ENCODE measurements around the gene MBLAC1. TPM values are rescaled to one million over a fixed set of nuclear protein-coding genes. Genes with fewer than 3 reads are reported as not detected.

MBLAC1 gene
- total and polyA plus RNA-seq, 9 of the 15 experiments (the other 6 are each of a cell fraction or from before 2014, with no cell fraction given) = 0.03 to 3.1 (median 0.52) TPM

DNA sequence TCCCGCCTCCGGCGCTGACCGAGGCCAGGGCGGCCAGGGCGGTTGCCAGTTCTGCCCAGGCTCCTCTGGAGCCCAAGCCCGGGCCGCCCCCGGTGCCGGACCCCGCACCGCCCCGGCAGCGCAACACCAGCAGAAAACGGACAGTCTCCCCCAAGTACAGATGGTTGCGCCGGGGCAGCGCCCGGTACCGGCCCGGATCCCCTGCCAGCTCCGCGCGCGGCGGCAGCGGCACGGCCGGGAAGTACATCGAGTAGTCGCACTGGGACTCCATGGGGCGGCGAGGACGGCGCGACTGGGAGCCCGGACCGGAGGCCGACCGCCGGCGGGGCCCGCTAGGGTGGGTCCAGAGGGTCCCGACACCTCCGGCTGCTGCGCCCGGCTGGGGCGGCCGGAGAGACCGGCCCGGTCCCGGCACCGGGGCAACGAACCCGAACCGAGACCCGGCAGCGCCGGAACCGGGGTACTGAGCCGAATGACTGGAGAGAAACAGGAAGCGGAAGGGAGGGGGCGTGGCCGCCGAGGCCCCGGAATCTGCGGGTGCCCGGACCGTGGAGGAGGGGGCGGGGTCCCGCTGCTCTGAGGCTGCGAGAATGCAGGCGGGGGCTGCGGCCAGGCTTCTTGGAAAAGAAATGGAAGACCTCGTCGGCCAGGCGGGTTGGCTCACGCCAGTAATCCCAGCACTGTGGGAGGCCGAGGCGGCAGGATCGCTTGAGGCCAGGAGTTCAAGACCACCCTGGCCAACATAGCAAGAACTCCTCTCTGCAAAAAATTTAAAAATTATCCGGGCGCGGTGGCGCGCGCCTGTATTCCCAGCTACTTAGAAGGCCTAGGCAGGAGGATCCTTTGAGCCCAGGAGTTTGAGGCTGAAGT is 31.7 kb downstream of the MBLAC1 start, which contains the start of gene TRAPPC14 (continued):
- TF ChIP-seq, protein P1, sequence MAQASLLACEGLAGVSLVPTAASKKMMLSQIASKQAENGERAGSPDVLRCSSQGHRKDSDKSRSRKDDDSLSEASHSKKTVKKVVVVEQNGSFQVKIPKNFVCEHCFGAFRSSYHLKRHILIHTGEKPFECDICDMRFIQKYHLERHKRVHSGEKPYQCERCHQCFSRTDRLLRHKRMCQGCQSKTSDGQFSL (CRISPR knock-in tag; IDR thresholded peaks at IDR 0.05) = no peak
- TF ChIP-seq, protein P1 (tag; IDR thresholded peaks at IDR 0.05) = no peak
- TF ChIP-seq BRD9 (IDR thresholded peaks at IDR 0.05; ENCODE audit: low read depth, partially characterized antibody) = peak; percentile 20
- no peak for TF ChIP-seq KHSRP (IDR thresholded peaks at IDR 0.05)
- TF ChIP-seq TEAD2 (tag; IDR thresholded peaks at IDR 0.05) = no peak
- peak; percentile 66; the same call in 1 of the 2 replicates for TF ChIP-seq HDAC2 (IDR thresholded peaks at IDR 0.05)
- TF ChIP-seq DPF2 (IDR thresholded peaks at IDR 0.05) = peak; percentile 74; the same call in 1 of the 2 replicates
- peak; percentile 93 for TF ChIP-seq ZNF316 (IDR thresholded peaks at IDR 0.05)
- TF ChIP-seq HDAC1 (IDR thresholded peaks at IDR 0.05) = peak in 1 of 2 experiments; percentile 73; a peak in 2 of 4 replicates
- TF ChIP-seq SLC30A9 (CRISPR knock-in tag; IDR thresholded peaks at IDR 0.05) = no peak
- peak; percentile 69 for TF ChIP-seq L3MBTL2 (IDR thresholded peaks at IDR 0.05)
- TF ChIP-seq ZNF778 (CRISPR knock-in tag; IDR thresholded peaks at IDR 0.05) = no peak
- TF ChIP-seq, protein P2, sequence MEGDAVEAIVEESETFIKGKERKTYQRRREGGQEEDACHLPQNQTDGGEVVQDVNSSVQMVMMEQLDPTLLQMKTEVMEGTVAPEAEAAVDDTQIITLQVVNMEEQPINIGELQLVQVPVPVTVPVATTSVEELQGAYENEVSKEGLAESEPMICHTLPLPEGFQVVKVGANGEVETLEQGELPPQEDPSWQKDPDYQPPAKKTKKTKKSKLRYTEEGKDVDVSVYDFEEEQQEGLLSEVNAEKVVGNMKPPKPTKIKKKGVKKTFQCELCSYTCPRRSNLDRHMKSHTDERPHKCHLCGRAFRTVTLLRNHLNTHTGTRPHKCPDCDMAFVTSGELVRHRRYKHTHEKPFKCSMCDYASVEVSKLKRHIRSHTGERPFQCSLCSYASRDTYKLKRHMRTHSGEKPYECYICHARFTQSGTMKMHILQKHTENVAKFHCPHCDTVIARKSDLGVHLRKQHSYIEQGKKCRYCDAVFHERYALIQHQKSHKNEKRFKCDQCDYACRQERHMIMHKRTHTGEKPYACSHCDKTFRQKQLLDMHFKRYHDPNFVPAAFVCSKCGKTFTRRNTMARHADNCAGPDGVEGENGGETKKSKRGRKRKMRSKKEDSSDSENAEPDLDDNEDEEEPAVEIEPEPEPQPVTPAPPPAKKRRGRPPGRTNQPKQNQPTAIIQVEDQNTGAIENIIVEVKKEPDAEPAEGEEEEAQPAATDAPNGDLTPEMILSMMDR (IDR thresholded peaks at IDR 0.05 in 2 of 3, conservative IDR thresholded peaks at IDR 0.05 in 1 of 3; ENCODE audit: insufficient read depth in 2 of 3, low read depth in 1 of 3, low read length in 3 of 3) = no peak
- peak; percentile 56 for TF ChIP-seq HNRNPK (IDR thresholded peaks at IDR 0.05; ENCODE audit: low read depth, low read length, poor library complexity, severe bottlenecking)
- peak; percentile 78 for TF ChIP-seq TEAD4 (IDR thresholded peaks at IDR 0.05; ENCODE audit: low read length)
- no peak; the same call in 1 of the 2 replicates for TF ChIP-seq TEAD4 (CRISPR knock-in tag; IDR thresholded peaks at IDR 0.05; ENCODE audit: borderline replicate concordance)
- TF ChIP-seq BDP1 (IDR thresholded peaks at IDR 0.05; ENCODE audit: insufficient read depth, insufficient read length) = peak; percentile 23
- TF ChIP-seq, protein P3, sequence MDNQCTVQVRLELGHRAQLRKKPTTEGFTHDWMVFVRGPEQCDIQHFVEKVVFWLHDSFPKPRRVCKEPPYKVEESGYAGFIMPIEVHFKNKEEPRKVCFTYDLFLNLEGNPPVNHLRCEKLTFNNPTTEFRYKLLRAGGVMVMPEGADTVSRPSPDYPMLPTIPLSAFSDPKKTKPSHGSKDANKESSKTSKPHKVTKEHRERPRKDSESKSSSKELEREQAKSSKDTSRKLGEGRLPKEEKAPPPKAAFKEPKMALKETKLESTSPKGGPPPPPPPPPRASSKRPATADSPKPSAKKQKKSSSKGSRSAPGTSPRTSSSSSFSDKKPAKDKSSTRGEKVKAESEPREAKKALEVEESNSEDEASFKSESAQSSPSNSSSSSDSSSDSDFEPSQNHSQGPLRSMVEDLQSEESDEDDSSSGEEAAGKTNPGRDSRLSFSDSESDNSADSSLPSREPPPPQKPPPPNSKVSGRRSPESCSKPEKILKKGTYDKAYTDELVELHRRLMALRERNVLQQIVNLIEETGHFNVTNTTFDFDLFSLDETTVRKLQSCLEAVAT (IDR thresholded peaks at IDR 0.05) = no peak
- no peak for TF ChIP-seq HDAC6 (IDR thresholded peaks at IDR 0.05; ENCODE audit: low read depth, low read length)
- TF ChIP-seq ZNF830 (CRISPR knock-in tag; IDR thresholded peaks at IDR 0.05) = peak; percentile 66; the same call in 1 of the 2 replicates
- no peak for TF ChIP-seq KLF1 (tag; IDR thresholded peaks at IDR 0.05)
- TF ChIP-seq, protein P4, sequence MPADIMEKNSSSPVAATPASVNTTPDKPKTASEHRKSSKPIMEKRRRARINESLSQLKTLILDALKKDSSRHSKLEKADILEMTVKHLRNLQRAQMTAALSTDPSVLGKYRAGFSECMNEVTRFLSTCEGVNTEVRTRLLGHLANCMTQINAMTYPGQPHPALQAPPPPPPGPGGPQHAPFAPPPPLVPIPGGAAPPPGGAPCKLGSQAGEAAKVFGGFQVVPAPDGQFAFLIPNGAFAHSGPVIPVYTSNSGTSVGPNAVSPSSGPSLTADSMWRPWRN (IDR thresholded peaks at IDR 0.05; ENCODE audit: low read depth) = peak; percentile 76; the same call in 1 of the 2 replicates
- TF ChIP-seq, protein P5, sequence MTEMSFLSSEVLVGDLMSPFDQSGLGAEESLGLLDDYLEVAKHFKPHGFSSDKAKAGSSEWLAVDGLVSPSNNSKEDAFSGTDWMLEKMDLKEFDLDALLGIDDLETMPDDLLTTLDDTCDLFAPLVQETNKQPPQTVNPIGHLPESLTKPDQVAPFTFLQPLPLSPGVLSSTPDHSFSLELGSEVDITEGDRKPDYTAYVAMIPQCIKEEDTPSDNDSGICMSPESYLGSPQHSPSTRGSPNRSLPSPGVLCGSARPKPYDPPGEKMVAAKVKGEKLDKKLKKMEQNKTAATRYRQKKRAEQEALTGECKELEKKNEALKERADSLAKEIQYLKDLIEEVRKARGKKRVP (CRISPR knock-in tag; IDR thresholded peaks at IDR 0.05) = peak; percentile 27; the same call in 1 of the 2 replicates
- TF ChIP-seq CC2D1A (IDR thresholded peaks at IDR 0.05) = peak; percentile 43; the same call in 1 of the 2 replicates
